ENCODE measurements around the gene TMPO. TPM values are rescaled to one million over a fixed set of nuclear protein-coding genes. Genes with fewer than 3 reads are reported as not detected.

The TMPO gene
- 95.9 TPM for polyA plus RNA-seq (2013)

DNA sequence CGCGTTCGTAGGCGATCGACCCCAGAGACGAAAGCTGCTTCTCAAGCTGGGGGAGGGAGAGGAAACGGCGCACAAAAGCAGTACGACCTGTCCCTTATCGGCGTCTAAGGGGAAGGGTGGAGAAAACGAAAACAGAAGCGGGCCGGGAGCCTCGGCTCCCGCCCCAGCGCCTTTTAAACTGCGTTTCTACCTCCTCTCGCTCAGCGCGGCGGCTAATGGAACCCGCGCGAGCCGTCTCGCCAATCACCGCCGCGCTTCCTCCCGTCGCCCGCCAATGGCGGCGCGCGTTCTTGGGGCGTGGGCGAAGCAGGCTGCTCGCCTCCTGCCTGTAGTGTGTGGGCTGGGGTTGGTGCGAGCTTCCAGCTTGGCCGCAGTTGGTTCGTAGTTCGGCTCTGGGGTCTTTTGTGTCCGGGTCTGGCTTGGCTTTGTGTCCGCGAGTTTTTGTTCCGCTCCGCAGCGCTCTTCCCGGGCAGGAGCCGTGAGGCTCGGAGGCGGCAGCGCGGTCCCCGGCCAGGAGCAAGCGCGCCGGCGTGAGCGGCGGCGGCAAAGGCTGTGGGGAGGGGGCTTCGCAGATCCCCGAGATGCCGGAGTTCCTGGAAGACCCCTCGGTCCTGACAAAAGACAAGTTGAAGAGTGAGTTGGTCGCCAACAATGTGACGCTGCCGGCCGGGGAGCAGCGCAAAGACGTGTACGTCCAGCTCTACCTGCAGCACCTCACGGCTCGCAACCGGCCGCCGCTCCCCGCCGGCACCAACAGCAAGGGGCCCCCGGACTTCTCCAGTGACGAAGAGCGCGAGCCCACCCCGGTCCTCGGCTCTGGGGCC is at the start of gene TMPO:
TSS of gene TMPO (plus strand) at position 304 of the 824 bp plus-strand sequence. CDS start at position 582, 278 bp downstream.
- peak; percentile 91 to 96 (median 95) for DNase-seq
- under 1% methylated on average over 87 of the region's 88 CpGs for WGBS (ENCODE audit: insufficient coverage)
- H3K36me3 ChIP-seq (ENCODE audit: control insufficient read depth in 4 of 4, insufficient read depth in 4 of 4, low read length in 3 of 4): peaks cover 0 to 7% (median 0%) of the 10 kb centered on the region in 4 experiments
- H3K4me1 ChIP-seq (ENCODE audit: control extremely low read depth in 1 of 4, control insufficient read depth in 4 of 4, insufficient read depth in 4 of 4, low read length in 3 of 4): peaks cover 12 to 38% (median 21%) of the 10 kb centered on the region in 4 experiments
- no peaks in the 10 kb centered on the region for H3K9me3 ChIP-seq (ENCODE audit: control extremely low read depth in 1 of 5, control insufficient read depth in 4 of 5, insufficient read depth in 2 of 5, low read depth in 1 of 5, low read length in 4 of 5)
- no peaks in the 10 kb centered on the region for H3K27me3 ChIP-seq (replicated peaks in 2 of 5; ENCODE audit: control insufficient read depth in 4 of 5, insufficient read depth in 5 of 5, low read length in 4 of 5)
- peak within 1 kb of the TSS; percentile 86 to 95 for H3K27ac ChIP-seq (ENCODE audit: insufficient read depth in 1 of 2, low read depth in 1 of 2, low read length in 2 of 2, poor library complexity in 1 of 2, severe bottlenecking in 2 of 2)
- POLR2A ChIA-PET: interaction anchor here (0.6 to 1.5 kb wide), 5 partner anchors 9 to 97 kb away, joined by 3 read pairs; no protein-coding TSS in a partner anchor
- CTCF ChIA-PET: interaction anchor here (0.7 to 7.1 kb wide), 12 partner anchors 10 to 97 kb away, joined by 3 to 68 read pairs (median 8); no protein-coding TSS in a partner anchor
- peak within 1 kb of the TSS; percentile 93 to 100 (median 98) for H3K4me3 ChIP-seq (ENCODE audit: control insufficient read depth in 1 of 7, extremely low read depth in 1 of 7, insufficient read depth in 4 of 7, low read depth in 2 of 7, low read length in 6 of 7)

GRCh38 chr12:98465950-98466602 is 49.3 kb upstream of the TMPO start:
- ChIA-PET POLR2A (no interaction called here), CTCF (interaction anchor here (1.4 kb wide), 1 partner anchor 66 kb away, joined by 5 read pairs; no protein-coding TSS in a partner anchor)
- peaks cover 0 to 7% (median 2%) of the 10 kb centered on the region in 4 experiments for H3K4me1 ChIP-seq (ENCODE audit: control extremely low read depth in 1 of 4, control insufficient read depth in 4 of 4, insufficient read depth in 4 of 4, low read length in 3 of 4)
- DNase-seq: no peak
- H3K4me3 ChIP-seq (ENCODE audit: control insufficient read depth in 1 of 7, extremely low read depth in 1 of 7, insufficient read depth in 4 of 7, low read depth in 2 of 7, low read length in 6 of 7): no peak overlapping the region
- no peaks in the 10 kb centered on the region for H3K36me3 ChIP-seq (ENCODE audit: control insufficient read depth in 4 of 4, insufficient read depth in 4 of 4, low read length in 3 of 4)
- H3K9me3 ChIP-seq (ENCODE audit: control extremely low read depth in 1 of 5, control insufficient read depth in 4 of 5, insufficient read depth in 2 of 5, low read depth in 1 of 5, low read length in 4 of 5): no peaks in the 10 kb centered on the region
- H3K27ac ChIP-seq (ENCODE audit: insufficient read depth in 1 of 2, low read depth in 1 of 2, low read length in 2 of 2, poor library complexity in 1 of 2, severe bottlenecking in 2 of 2): no peak overlapping the region
- 93% methylated on average over 2 of the region's 2 CpGs for WGBS (ENCODE audit: insufficient coverage)
- peaks cover 0 to 2% (median 0%) of the 10 kb centered on the region in 5 experiments for H3K27me3 ChIP-seq (replicated peaks in 2 of 5; ENCODE audit: control insufficient read depth in 4 of 5, insufficient read depth in 5 of 5, low read length in 4 of 5)

DNA sequence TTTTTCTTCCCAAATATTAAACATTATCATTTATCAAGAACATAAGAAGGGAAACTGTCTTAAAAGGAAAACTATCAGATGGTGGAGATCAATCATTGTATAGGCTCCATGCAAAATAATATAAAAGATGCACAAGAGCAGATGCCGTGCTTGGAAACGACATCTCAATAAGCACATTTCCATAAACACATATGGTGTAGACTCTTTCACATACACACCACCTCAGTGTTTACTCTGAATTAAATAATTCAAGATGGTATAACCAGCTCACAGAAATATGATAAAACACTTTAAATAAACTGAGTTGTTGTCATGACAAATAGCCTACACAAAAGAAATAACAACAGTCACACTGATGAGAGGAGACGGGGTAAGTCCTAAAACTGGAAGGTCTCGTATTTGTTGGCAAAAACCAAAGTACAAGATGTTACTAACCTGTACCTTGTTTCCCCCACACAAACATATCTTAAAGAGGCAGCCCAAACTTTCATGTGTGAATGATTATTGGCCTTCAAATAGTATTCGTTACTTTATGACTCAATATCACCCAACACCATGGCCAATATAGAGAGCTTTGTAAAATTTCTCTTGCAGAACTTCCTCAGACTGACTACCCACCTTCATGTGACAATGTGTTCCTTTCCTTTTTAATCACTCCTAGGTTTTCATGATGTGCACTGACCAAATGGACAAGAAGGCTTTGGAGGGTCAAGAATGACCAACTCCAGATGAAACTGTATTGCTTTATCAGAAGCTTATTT is 48.6 kb upstream of the TMPO start:
- Histone ChIP-seq H3K9me3 (ENCODE audit: control extremely low read depth in 1 of 5, control insufficient read depth in 4 of 5, insufficient read depth in 2 of 5, low read depth in 1 of 5, low read length in 4 of 5) (no peaks in the 10 kb centered on the region), H3K27ac (ENCODE audit: insufficient read depth in 1 of 2, low read depth in 1 of 2, low read length in 2 of 2, poor library complexity in 1 of 2, severe bottlenecking in 2 of 2) (no peak overlapping the region), H3K27me3 (replicated peaks in 2 of 5; ENCODE audit: control insufficient read depth in 4 of 5, insufficient read depth in 5 of 5, low read length in 4 of 5) (peaks cover 0 to 2% (median 0%) of the 10 kb centered on the region in 5 experiments), H3K4me1 (ENCODE audit: control extremely low read depth in 1 of 4, control insufficient read depth in 4 of 4, insufficient read depth in 4 of 4, low read length in 3 of 4) (peaks cover 0 to 7% (median 2%) of the 10 kb centered on the region in 4 experiments), H3K36me3 (ENCODE audit: control insufficient read depth in 4 of 4, insufficient read depth in 4 of 4, low read length in 3 of 4) (no peaks in the 10 kb centered on the region), H3K4me3 (ENCODE audit: control insufficient read depth in 1 of 7, extremely low read depth in 1 of 7, insufficient read depth in 4 of 7, low read depth in 2 of 7, low read length in 6 of 7) (no peak overlapping the region)
- no peak for DNase-seq
- ChIA-PET CTCF (interaction anchor here (1.0 to 1.4 kb wide), 3 partner anchors 9 to 67 kb away, joined by 3 to 5 read pairs (median 4); no protein-coding TSS in a partner anchor), POLR2A (no interaction called here)
- 100% methylated on average over 2 of the region's 5 CpGs for WGBS (ENCODE audit: insufficient coverage)

DNA sequence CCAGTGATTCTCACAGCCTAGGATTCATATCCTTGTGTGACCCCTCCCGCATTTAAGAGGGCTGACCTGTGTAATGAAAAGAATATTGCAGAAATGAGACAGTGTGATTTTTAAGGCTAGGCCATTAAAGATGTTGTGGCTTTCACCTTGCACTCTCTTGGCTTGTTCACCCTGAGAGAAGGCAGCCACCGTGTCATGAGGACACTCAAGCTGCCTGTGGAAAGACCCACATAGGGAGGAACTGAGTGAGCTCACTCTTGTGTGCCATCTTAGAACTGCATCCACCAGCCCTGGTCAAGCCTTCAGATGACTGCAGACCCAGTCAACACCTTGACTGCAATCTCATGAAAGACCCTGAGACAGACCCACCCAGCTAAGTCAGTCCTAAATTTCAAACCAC is 46.3 kb upstream of the TMPO start:
- WGBS (ENCODE audit: insufficient coverage): 89% methylated on average over 1 of the region's 2 CpGs

DNA sequence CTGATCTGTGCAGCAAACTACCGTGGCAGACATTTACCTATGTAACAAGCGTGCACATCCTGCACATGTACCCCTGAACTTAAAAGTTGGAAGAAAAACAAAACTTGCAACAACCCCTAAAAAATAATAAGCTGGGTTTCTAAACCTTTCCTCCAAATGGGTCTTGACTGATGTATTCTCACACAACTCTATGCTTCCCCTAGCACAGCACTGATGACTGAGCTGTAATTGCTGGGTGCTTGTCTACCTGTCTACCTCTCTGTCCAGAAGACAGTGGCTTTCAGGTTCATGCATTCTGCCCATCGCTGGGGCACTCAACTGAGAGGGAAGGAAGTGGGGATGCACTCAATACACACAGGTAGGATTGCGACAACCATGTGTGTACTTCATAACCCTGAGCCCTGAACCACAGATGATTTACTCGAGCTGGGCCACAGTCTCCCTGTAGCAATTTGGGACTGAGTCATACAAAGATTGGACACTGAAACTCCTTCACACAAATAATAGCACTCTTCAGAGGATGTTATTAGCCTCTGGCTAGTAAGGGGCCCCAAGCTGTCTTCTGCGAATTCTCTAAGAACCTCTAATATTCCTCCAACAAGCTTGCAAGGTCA is 44.8 kb upstream of the TMPO start:
- Histone ChIP-seq H3K4me3 (ENCODE audit: control insufficient read depth in 1 of 7, extremely low read depth in 1 of 7, insufficient read depth in 4 of 7, low read depth in 2 of 7, low read length in 6 of 7) (no peak overlapping the region), H3K9me3 (ENCODE audit: control extremely low read depth in 1 of 5, control insufficient read depth in 4 of 5, insufficient read depth in 2 of 5, low read depth in 1 of 5, low read length in 4 of 5) (no peaks in the 10 kb centered on the region), H3K36me3 (ENCODE audit: control insufficient read depth in 4 of 4, insufficient read depth in 4 of 4, low read length in 3 of 4) (no peaks in the 10 kb centered on the region), H3K4me1 (ENCODE audit: control extremely low read depth in 1 of 4, control insufficient read depth in 4 of 4, insufficient read depth in 4 of 4, low read length in 3 of 4) (no peaks in the 10 kb centered on the region), H3K27ac (ENCODE audit: insufficient read depth in 1 of 2, low read depth in 1 of 2, low read length in 2 of 2, poor library complexity in 1 of 2, severe bottlenecking in 2 of 2) (no peak overlapping the region), H3K27me3 (replicated peaks in 2 of 5; ENCODE audit: control insufficient read depth in 4 of 5, insufficient read depth in 5 of 5, low read length in 4 of 5) (peaks cover 0 to 2% (median 0%) of the 10 kb centered on the region in 5 experiments)
- ChIA-PET CTCF (interaction anchor here (1.4 to 2.6 kb wide), 3 partner anchors 11 to 60 kb away, joined by 5 to 11 read pairs (median 6); no protein-coding TSS in a partner anchor), POLR2A (no interaction called here)
- DNase-seq: no peak
- WGBS (ENCODE audit: insufficient coverage): 98% methylated on average over 5 of the region's 6 CpGs

More for the DNA sequence above, 46.3 kb upstream of the TMPO start:
- Histone ChIP-seq H3K36me3 (ENCODE audit: control insufficient read depth in 4 of 4, insufficient read depth in 4 of 4, low read length in 3 of 4) (no peaks in the 10 kb centered on the region), H3K27me3 (replicated peaks in 2 of 5; ENCODE audit: control insufficient read depth in 4 of 5, insufficient read depth in 5 of 5, low read length in 4 of 5) (peaks cover 0 to 2% (median 0%) of the 10 kb centered on the region in 5 experiments), H3K9me3 (ENCODE audit: control extremely low read depth in 1 of 5, control insufficient read depth in 4 of 5, insufficient read depth in 2 of 5, low read depth in 1 of 5, low read length in 4 of 5) (no peaks in the 10 kb centered on the region), H3K27ac (ENCODE audit: insufficient read depth in 1 of 2, low read depth in 1 of 2, low read length in 2 of 2, poor library complexity in 1 of 2, severe bottlenecking in 2 of 2) (no peak overlapping the region), H3K4me1 (ENCODE audit: control extremely low read depth in 1 of 4, control insufficient read depth in 4 of 4, insufficient read depth in 4 of 4, low read length in 3 of 4) (peaks cover 0 to 7% (median 0%) of the 10 kb centered on the region in 4 experiments), H3K4me3 (ENCODE audit: control insufficient read depth in 1 of 7, extremely low read depth in 1 of 7, insufficient read depth in 4 of 7, low read depth in 2 of 7, low read length in 6 of 7) (no peak overlapping the region)
- ChIA-PET CTCF (interaction anchor here (2.6 kb wide), 1 partner anchor 22 kb away, joined by 11 read pairs; no protein-coding TSS in a partner anchor), POLR2A (no interaction called here)
- no peak for DNase-seq

DNA sequence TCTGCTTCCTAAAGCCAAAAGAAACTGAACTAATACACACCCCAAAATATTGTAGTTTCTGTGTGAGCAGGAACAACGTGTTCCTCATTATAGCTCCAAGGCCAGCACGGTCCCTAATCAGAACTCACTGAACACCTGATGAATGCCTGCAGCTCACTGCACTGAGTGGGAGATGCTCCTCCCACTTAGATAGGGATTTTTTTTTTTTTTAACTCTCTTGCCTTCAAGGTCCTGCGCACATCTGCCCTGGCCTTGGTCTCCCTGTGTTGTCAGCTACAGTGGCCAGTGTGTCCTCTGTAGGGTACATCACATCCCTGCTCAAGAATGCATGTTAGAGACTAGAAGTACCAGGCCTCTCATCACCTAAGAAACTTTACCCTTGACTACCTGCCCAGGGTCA is 44.3 kb upstream of the TMPO start:
- H3K4me3 ChIP-seq (ENCODE audit: control insufficient read depth in 1 of 7, extremely low read depth in 1 of 7, insufficient read depth in 4 of 7, low read depth in 2 of 7, low read length in 6 of 7): no peak overlapping the region
- no peak overlapping the region for H3K27ac ChIP-seq (ENCODE audit: insufficient read depth in 1 of 2, low read depth in 1 of 2, low read length in 2 of 2, poor library complexity in 1 of 2, severe bottlenecking in 2 of 2)
- no peaks in the 10 kb centered on the region for H3K36me3 ChIP-seq (ENCODE audit: control insufficient read depth in 4 of 4, insufficient read depth in 4 of 4, low read length in 3 of 4)
- no peaks in the 10 kb centered on the region for H3K9me3 ChIP-seq (ENCODE audit: control extremely low read depth in 1 of 5, control insufficient read depth in 4 of 5, insufficient read depth in 2 of 5, low read depth in 1 of 5, low read length in 4 of 5)
- CTCF ChIA-PET: interaction anchor here (1.5 to 2.6 kb wide), 2 partner anchors 10 to 20 kb away, joined by 6 to 11 read pairs; no protein-coding TSS in a partner anchor
- no peak for DNase-seq
- POLR2A ChIA-PET: no interaction called here
- WGBS (ENCODE audit: insufficient coverage): 96% methylated on average over 3 of the region's 3 CpGs
- H3K27me3 ChIP-seq (replicated peaks in 2 of 5; ENCODE audit: control insufficient read depth in 4 of 5, insufficient read depth in 5 of 5, low read length in 4 of 5): peaks cover 0 to 2% (median 0%) of the 10 kb centered on the region in 5 experiments
- H3K4me1 ChIP-seq (ENCODE audit: control extremely low read depth in 1 of 4, control insufficient read depth in 4 of 4, insufficient read depth in 4 of 4, low read length in 3 of 4): no peaks in the 10 kb centered on the region
